Endothelial cell of umbilical vein (primary cell): ENCODE results near the gene LENG9. TPM values are rescaled to one million over a fixed set of nuclear protein-coding genes. Genes with fewer than 3 reads are reported as not detected.

ENCODE experiments used
- BruUV-seq: library from RNA; stranded (reverse); fragments of 400-500 nt; replicated peaks from 2 replicates; lab custom pipeline; 2021; lab: Mats Ljungman, UMichigan
- CTCF ChIA-PET: fragments of 300-600, 350-600 bp; sonication (Branson Sonifier 250); formaldehyde crosslinking; loops from one replicate; lab custom pipeline; 2021; ENCODE audit warnings: antibody characterized with exemption, inconsistent platforms; lab: Charles Lee
- POLR2A ChIA-PET: fragments of 300-600, 350-600 bp; sonication (Branson Sonifier 250); formaldehyde crosslinking; loops from one replicate; lab custom pipeline; 2021; ENCODE audit warnings: antibody characterized with exemption, inconsistent platforms; lab: Charles Lee
- DNase-seq: peaks from one replicate; pipeline ENCODE4 v3.0.0-alpha.2; 2011; ENCODE audit warnings: low read depth, low spot score
- FAIRE-seq: peaks from 2 replicates; lab custom pipeline; 2011; peaks lifted over from hg19 to GRCh38; lab: Jason Lieb, UNC
- H2AFZ ChIP-seq: 2 replicates; pipeline ENCODE4 v1.6.0; 2012; ENCODE audit warnings: low read depth, low read length, control low read depth, inconsistent platforms
- H3K27ac ChIP-seq: 2 replicates; pipeline ENCODE4 v1.5.1; 2011; ENCODE audit warnings: low read depth, mild to moderate bottlenecking, control low read depth, low read length, moderate library complexity; ENCODE audit not compliant: insufficient read depth
- H3K27me3 ChIP-seq, 2 experiments: 2 replicates each; pipeline versions ENCODE4 v1.6.0 to v1.6.1; 2011; ENCODE audit warnings: low read length in 2 of 2, mixed read lengths in 1 of 2; ENCODE audit not compliant: control insufficient read depth in 2 of 2, insufficient read depth in 2 of 2
- H3K36me3 ChIP-seq, 2 experiments: 2 replicates in 1 of 2; 3 replicates in 1 of 2; pipeline ENCODE4 v1.5.1; 2011; ENCODE audit warnings: low read length in 2 of 2, mild to moderate bottlenecking in 1 of 2, moderate library complexity in 1 of 2; ENCODE audit not compliant: control insufficient read depth in 2 of 2, insufficient read depth in 2 of 2; ENCODE audit errors: extremely low read depth in 1 of 2
- H3K4me1 ChIP-seq: 3 replicates; pipeline ENCODE4 v1.5.1; 2011; ENCODE audit warnings: mild to moderate bottlenecking, low read length; ENCODE audit not compliant: control insufficient read depth, insufficient read depth; ENCODE audit errors: extremely low read depth
- H3K4me2 ChIP-seq: 2 replicates; pipeline ENCODE4 v1.6.1; 2011; ENCODE audit warnings: low read length, control low read depth, mixed read lengths; ENCODE audit not compliant: insufficient read depth
- H3K4me3 ChIP-seq, 3 experiments: fragments of 200-600 bp in 1 of 3; sonication (generic), shearing (Covaris generic) in 1 of 3; replicated peaks in 1 of 3; 2 replicates each; pipeline ENCODE4 v1.5.1; 2011 to 2016; ENCODE audit warnings: control low read depth in 3 of 3, low read length in 3 of 3, mild to moderate bottlenecking in 2 of 3, inconsistent platforms in 1 of 3, low read depth in 1 of 3, moderate library complexity in 1 of 3; ENCODE audit not compliant: insufficient read depth in 1 of 3
- H3K79me2 ChIP-seq: 2 replicates; pipeline ENCODE4 v1.6.0; 2012; ENCODE audit warnings: low read length, inconsistent platforms; ENCODE audit not compliant: control insufficient read depth, insufficient read depth
- H3K9ac ChIP-seq: replicated peaks from 2 replicates; pipeline ENCODE3; 2011; ENCODE audit warnings: low read length, control low read depth; ENCODE audit not compliant: insufficient read depth; ENCODE audit errors: extremely low read depth
- H3K9me1 ChIP-seq: replicated peaks from 3 replicates; pipeline ENCODE4 v1.6.0; 2011; ENCODE audit warnings: mild to moderate bottlenecking, low read length; ENCODE audit not compliant: control insufficient read depth, insufficient read depth; ENCODE audit errors: extremely low read depth
- H3K9me3 ChIP-seq: replicated peaks from 2 replicates; pipeline ENCODE4 v1.5.1; 2012; ENCODE audit warnings: low read length, inconsistent platforms; ENCODE audit not compliant: control insufficient read depth, insufficient read depth
- H4K20me1 ChIP-seq: replicated peaks from 2 replicates; pipeline ENCODE3; 2011; ENCODE audit warnings: mild to moderate bottlenecking, low read length; ENCODE audit not compliant: control insufficient read depth, insufficient read depth; ENCODE audit errors: extremely low read depth
- CTCF ChIP-seq, 2 donors: IDR thresholded peaks; 1 replicate in 1 of 2; 2 replicates in 1 of 2; pipeline ENCODE4 v1.5.1; 2011; ENCODE audit warnings: low read length in 2 of 2, mild to moderate bottlenecking in 2 of 2, moderate library complexity in 2 of 2, control low read depth in 1 of 2, inconsistent platforms in 1 of 2, low read depth in 1 of 2; ENCODE audit not compliant: insufficient read depth in 1 of 2; ENCODE audit errors: extremely low read depth in 1 of 2
- EZH2 ChIP-seq: IDR thresholded peaks from 2 replicates; pipeline ENCODE4 v1.6.1; 2012; ENCODE audit warnings: borderline replicate concordance, low read depth, mild to moderate bottlenecking, moderate library complexity, low read length, inconsistent platforms; ENCODE audit not compliant: severe bottlenecking
- FOS ChIP-seq: IDR thresholded peaks from 2 replicates; pipeline ENCODE4 v1.6.1; 2011; ENCODE audit warnings: mild to moderate bottlenecking, low read length, moderate library complexity, borderline replicate concordance; ENCODE audit not compliant: insufficient read depth
- GATA2 ChIP-seq: IDR thresholded peaks from 2 replicates; pipeline ENCODE4 v1.7.0; 2011; ENCODE audit warnings: low read depth, mild to moderate bottlenecking, moderate library complexity, mixed read lengths, low read length; ENCODE audit not compliant: insufficient read length, insufficient read depth
- JUN ChIP-seq: IDR thresholded peaks from 2 replicates; pipeline ENCODE4 v1.6.1; 2011; ENCODE audit warnings: borderline replicate concordance, low read depth; ENCODE audit not compliant: insufficient read length, insufficient read depth
- MYC ChIP-seq: IDR thresholded peaks from one replicate; pipeline ENCODE4 v1.6.1; 2011; ENCODE audit warnings: mild to moderate bottlenecking, low read depth, low read length
- POLR2A ChIP-seq: IDR thresholded peaks from 2 replicates; pipeline ENCODE4 v1.6.1; 2012; ENCODE audit warnings: low read depth, mild to moderate bottlenecking, control low read depth, low read length
- POLR2AphosphoS5 ChIP-seq: IDR thresholded peaks from 2 replicates; pipeline ENCODE4 v1.6.1; 2012; ENCODE audit warnings: low read depth, mild to moderate bottlenecking, control low read depth, low read length, moderate library complexity; ENCODE audit not compliant: insufficient read depth
- dilution Hi-C: fragments of 300-500 bp; cut with MboI; formaldehyde crosslinking; loops from one replicate; pipeline ENCODE4 v1.15.0; 2019; ENCODE audit warnings: low sequenced_read_pairs; ENCODE audit not compliant: extremely low pct_ligation_motif_present
- intact Hi-C: fragments of 100-400 bp; cut with micrococcal nuclease; formaldehyde crosslinking; loops from one replicate; pipeline ENCODE4 v1.10.0; 2022
- polyA plus RNA-seq, 4 experiments: library from polyadenylated mRNA; depleted of rRNA in 3 of 4; stranded (reverse) in 3 of 4; unstranded in 1 of 4; fragments of >200 nt; gene quantifications; 2 replicates each; pipeline versions ENCODE4 v1.2.1 to v1.2.3, GENCODE V29; 2011 to 2012; ENCODE audit warnings: missing spikeins in 1 of 4
- total RNA-seq: library from RNA; stranded (reverse); gene quantifications from 2 replicates; pipeline ENCODE4 v1.2.3, GENCODE V29; 2021
- TF ChIP-seq, protein P1 (sequence below): IDR thresholded peaks from 2 replicates; pipeline ENCODE4 v1.6.1; 2011; ENCODE audit not compliant: insufficient read depth, insufficient read length

LENG9 gene
- total and polyA plus RNA-seq, 2 donors (not counting 3 experiments of a cell fraction or from before 2014, with no cell fraction given) = 0.97 to 2.8 TPM

- H3K4me1 ChIP-seq = peaks cover 10% of the 10 kb centered on the region
- no peaks in the 10 kb centered on the region for H4K20me1 ChIP-seq
- TF ChIP-seq GATA2 = no peak
- TF ChIP-seq MYC = no peak
- no peak for TF ChIP-seq JUN
- TF ChIP-seq EZH2 = no peak
- DNase-seq = no peak
- peaks cover 54 to 90% of the 10 kb centered on the region in 2 experiments for H3K36me3 ChIP-seq
- no peak overlapping the region for H2AFZ ChIP-seq
- ChIA-PET POLR2A (no interaction called here), CTCF (no interaction called here)
- no peak overlapping the region for H3K27ac ChIP-seq
- no peak overlapping the region for H3K9ac ChIP-seq
- FAIRE-seq = no peak
- no peak overlapping the region for H3K4me3 ChIP-seq
- H3K9me1 ChIP-seq = no peaks in the 10 kb centered on the region
- dilution Hi-C loops (no loop called here), intact Hi-C loops (loop anchor here (5.0 kb wide), 1 partner anchor 294 kb away; no protein-coding TSS in a partner anchor)
- H3K4me2 ChIP-seq = no peak overlapping the region
- no peaks in the 10 kb centered on the region for H3K9me3 ChIP-seq
- no TSS peak for BruUV-seq
- H3K79me2 ChIP-seq = peaks cover 74% of the 10 kb centered on the region
- H3K27me3 ChIP-seq = no peaks in the 10 kb centered on the region
Observed at GRCh38 chr19:54456423-54457373, 6.9 kb downstream of the LENG9 start.

- Histone ChIP-seq H3K79me2 (peaks cover 82% of the 10 kb centered on the region), H3K4me3 (no peak overlapping the region), H3K9me3 (no peaks in the 10 kb centered on the region), H4K20me1 (peaks cover 6% of the 10 kb centered on the region), H3K36me3 (peaks cover 58 to 92% of the 10 kb centered on the region in 2 experiments), H3K4me2 (no peak overlapping the region), H3K9me1 (no peaks in the 10 kb centered on the region), H3K27ac (no peak overlapping the region), H3K4me1 (peaks cover 8% of the 10 kb centered on the region), H2AFZ (no peak overlapping the region), H3K9ac (no peak overlapping the region), H3K27me3 (no peaks in the 10 kb centered on the region)
- no TSS peak for BruUV-seq
- FAIRE-seq = no peak
- no peak for DNase-seq
- POLR2A ChIA-PET = no interaction called here
- intact Hi-C loops = loop anchor here (5.0 kb wide), 1 partner anchor 294 kb away; no protein-coding TSS in a partner anchor
- dilution Hi-C loops = no loop called here
- CTCF ChIA-PET = no interaction called here
- TF ChIP-seq CTCF (IDR thresholded peaks at IDR 0.05; ENCODE audit: extremely low read depth in 1 of 2, insufficient read depth in 1 of 2, low read depth in 1 of 2, low read length in 2 of 2) (no peak), GATA2 (no peak), POLR2A (no peak), MYC (no peak), POLR2AphosphoS5 (no peak), FOS (no peak), EZH2 (no peak), JUN (no peak)
- TF ChIP-seq, protein P1, sequence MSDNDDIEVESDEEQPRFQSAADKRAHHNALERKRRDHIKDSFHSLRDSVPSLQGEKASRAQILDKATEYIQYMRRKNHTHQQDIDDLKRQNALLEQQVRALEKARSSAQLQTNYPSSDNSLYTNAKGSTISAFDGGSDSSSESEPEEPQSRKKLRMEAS = no peak
Observed at GRCh38 chr19:54455786-54456422, 7.7 kb downstream of the LENG9 start.
